Skeletal muscle tissue (tissue), 4 donors: ENCODE measurements around the gene ZHX3. TPM values are rescaled to one million over a fixed set of nuclear protein-coding genes. Genes with fewer than 3 reads are reported as not detected.

Source experiments
- H3K27ac ChIP-seq: one replicate; pipeline ENCODE4 v1.7.0; 2013; ENCODE audit warnings: mild to moderate bottlenecking, low read depth, low read length, inconsistent platforms
- H3K27me3 ChIP-seq, 3 donors: one replicate each; pipeline ENCODE4 v1.7.0; 2013; ENCODE audit warnings: low read length in 3 of 3; ENCODE audit not compliant: control insufficient read depth in 3 of 3, insufficient read depth in 3 of 3
- H3K36me3 ChIP-seq, 3 donors: one replicate each; pipeline ENCODE4 v1.7.0; 2013; ENCODE audit warnings: low read length in 3 of 3; ENCODE audit not compliant: control insufficient read depth in 3 of 3, insufficient read depth in 3 of 3
- H3K4me1 ChIP-seq, 3 donors: one replicate each; pipeline ENCODE4 v1.7.0; 2013; ENCODE audit warnings: low read length in 3 of 3, mild to moderate bottlenecking in 3 of 3; ENCODE audit not compliant: control insufficient read depth in 3 of 3, insufficient read depth in 3 of 3
- H3K4me3 ChIP-seq, 3 donors: one replicate each; pipeline ENCODE4 v1.7.0; 2013; ENCODE audit warnings: low read length in 3 of 3
- H3K9ac ChIP-seq, 3 donors: one replicate each; pipeline ENCODE4 v1.7.0; 2013; ENCODE audit warnings: low read length in 3 of 3, mild to moderate bottlenecking in 3 of 3, moderate library complexity in 2 of 3, low read depth in 1 of 3
- H3K9me3 ChIP-seq, 3 donors: one replicate each; pipeline ENCODE4 v1.7.0; 2013; ENCODE audit warnings: low read length in 3 of 3; ENCODE audit not compliant: control insufficient read depth in 3 of 3
- total RNA-seq: library from RNA; depleted of rRNA; stranded (reverse); fragments of >200 nt; gene quantifications from one replicate; pipeline ENCODE4 v1.2.3, GENCODE V29; 2014
- donor health status: Osteomylitis.

ZHX3 gene
- total RNA-seq, 1 donor from 2014 or later = 4.7 TPM

GRCh38 chr20:41344938-41345728 lies 27.6 kb upstream of the ZHX3 start:
- Histone ChIP-seq H3K36me3 (no peaks in the 10 kb centered on the region), H3K27me3 (no peaks in the 10 kb centered on the region), H3K9me3 (no peaks in the 10 kb centered on the region), H3K4me3 (no peak overlapping the region), H3K9ac (no peak overlapping the region), H3K27ac (no peak overlapping the region), H3K4me1 (peaks cover 15 to 23% (median 18%) of the 10 kb centered on the region in 3 donors)

GRCh38 chr20:41344477-41344876 lies 26.9 kb upstream of the ZHX3 start:
- Histone ChIP-seq H3K4me1 (peaks cover 19 to 29% (median 21%) of the 10 kb centered on the region in 3 donors), H3K27me3 (no peaks in the 10 kb centered on the region), H3K27ac (no peak overlapping the region), H3K9me3 (no peaks in the 10 kb centered on the region), H3K9ac (no peak overlapping the region), H3K4me3 (no peak overlapping the region), H3K36me3 (no peaks in the 10 kb centered on the region)

DNA sequence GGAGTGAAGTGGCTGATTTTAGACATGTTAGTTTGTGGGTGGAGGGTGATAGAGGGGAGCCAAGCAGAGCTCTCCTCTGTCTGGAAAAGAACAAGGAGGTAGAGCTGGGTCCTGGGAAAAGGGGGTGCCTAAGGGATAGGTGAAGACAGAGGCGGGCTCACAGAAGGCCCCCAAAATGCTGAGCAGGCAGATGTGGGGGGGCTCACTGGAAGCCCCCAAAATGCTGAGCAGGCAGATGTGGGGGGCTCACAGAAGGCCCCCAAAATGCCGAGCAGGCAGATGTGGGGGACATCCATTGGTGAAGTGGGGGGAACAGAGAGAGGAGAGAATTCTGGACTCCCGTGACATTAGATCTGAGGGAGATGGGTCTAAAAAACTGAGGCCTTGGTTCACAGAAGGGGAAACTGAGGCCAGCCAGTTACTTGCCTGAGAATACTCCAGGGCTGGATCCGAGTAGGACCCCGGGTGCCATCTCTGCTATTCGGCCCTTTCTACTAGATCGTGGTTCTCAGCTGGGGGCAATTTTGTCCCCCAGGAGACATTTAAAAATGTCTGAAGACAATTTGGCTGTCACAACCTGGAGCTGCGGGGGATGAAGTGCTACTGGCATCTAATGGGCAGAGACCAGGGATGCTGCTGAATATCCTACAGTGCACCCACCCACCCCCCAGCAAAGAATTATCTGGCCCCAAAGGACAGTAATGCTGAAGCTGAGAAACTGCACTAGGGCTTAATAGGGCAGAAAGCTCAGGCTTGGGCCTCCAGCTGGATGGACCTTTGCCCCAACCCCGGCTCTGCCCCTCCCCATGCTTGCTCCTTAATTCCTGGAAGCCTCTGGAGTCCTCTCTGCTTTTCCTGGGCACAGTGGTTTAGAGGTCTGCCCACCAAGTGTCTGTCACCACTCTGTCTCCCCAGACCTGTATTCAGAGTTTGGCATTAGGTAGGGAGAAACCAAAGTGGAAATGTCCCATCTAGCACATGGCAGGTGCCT lies 25.2 kb upstream of the ZHX3 start:
- Histone ChIP-seq H3K9ac (no peak overlapping the region), H3K36me3 (no peaks in the 10 kb centered on the region), H3K9me3 (no peaks in the 10 kb centered on the region), H3K27me3 (no peaks in the 10 kb centered on the region), H3K4me1 (peaks cover 10 to 19% (median 16%) of the 10 kb centered on the region in 3 donors), H3K27ac (no peak overlapping the region), H3K4me3 (no peak overlapping the region)

DNA sequence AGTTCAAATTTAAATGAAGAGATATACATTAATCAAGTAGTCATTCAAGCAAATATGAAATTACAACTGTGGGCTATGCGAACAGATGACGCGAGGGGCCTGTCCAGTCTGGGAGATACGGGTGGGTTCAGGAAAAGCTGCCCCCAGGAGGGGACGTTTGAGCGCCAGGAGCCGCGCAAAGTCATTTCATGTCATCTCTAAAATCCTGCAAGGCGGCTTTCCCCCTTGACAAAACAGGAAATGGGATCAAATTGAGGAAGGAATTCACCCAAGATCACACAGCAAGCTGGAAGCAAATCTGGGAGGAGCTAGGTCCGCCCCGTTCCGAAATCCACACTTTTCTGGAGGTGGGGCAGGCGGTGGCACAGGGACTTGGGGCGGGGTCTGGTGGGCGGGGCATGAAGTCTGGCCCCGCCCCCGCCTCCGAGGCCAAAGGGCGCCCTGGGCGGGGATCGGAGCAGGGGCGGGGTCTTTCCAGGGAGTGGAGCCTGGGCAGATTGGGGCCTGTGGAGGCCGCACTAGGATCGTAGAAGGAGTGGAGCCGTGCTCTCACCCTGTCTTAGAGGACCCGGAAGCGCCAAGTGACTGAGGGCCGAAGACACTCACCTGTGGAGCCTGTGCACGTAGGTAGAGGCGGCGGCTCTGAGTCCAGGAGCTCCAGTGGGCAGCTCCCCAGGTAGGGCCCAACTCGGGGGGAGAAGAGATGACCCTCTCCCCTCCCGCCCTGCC lies 23.0 kb upstream of the ZHX3 start, which contains the start of gene LPIN3:
TSS of gene LPIN3 (plus strand) at position 495 of the 729 bp plus-strand sequence. CDS start 4,983 bp downstream, outside the sequence.
- peak within 1 kb of the TSS; percentile 59 to 62 (median 60) for H3K4me3 ChIP-seq
- H3K27ac ChIP-seq = peak within 1 kb of the TSS; percentile 60
- H3K4me1 ChIP-seq = peaks cover 10 to 19% (median 16%) of the 10 kb centered on the region in 3 donors
- H3K36me3 ChIP-seq = no peaks in the 10 kb centered on the region
- no peaks in the 10 kb centered on the region for H3K27me3 ChIP-seq
- H3K9ac ChIP-seq = peak within 1 kb of the TSS; percentile 45 to 68 (median 62)
- H3K9me3 ChIP-seq = no peaks in the 10 kb centered on the region

GRCh38 chr20:41339957-41340326 lies 22.4 kb upstream of the ZHX3 start:
- no peaks in the 10 kb centered on the region for H3K36me3 ChIP-seq
- H3K27ac ChIP-seq = peak overlapping the region; percentile 60
- no peaks in the 10 kb centered on the region for H3K9me3 ChIP-seq
- H3K9ac ChIP-seq = peak overlapping the region; percentile 43 to 57 (median 45)
- H3K4me3 ChIP-seq = peak overlapping the region; percentile 59 to 62 (median 60)
- H3K4me1 ChIP-seq = peaks cover 10 to 23% (median 19%) of the 10 kb centered on the region in 3 donors
- no peaks in the 10 kb centered on the region for H3K27me3 ChIP-seq

DNA sequence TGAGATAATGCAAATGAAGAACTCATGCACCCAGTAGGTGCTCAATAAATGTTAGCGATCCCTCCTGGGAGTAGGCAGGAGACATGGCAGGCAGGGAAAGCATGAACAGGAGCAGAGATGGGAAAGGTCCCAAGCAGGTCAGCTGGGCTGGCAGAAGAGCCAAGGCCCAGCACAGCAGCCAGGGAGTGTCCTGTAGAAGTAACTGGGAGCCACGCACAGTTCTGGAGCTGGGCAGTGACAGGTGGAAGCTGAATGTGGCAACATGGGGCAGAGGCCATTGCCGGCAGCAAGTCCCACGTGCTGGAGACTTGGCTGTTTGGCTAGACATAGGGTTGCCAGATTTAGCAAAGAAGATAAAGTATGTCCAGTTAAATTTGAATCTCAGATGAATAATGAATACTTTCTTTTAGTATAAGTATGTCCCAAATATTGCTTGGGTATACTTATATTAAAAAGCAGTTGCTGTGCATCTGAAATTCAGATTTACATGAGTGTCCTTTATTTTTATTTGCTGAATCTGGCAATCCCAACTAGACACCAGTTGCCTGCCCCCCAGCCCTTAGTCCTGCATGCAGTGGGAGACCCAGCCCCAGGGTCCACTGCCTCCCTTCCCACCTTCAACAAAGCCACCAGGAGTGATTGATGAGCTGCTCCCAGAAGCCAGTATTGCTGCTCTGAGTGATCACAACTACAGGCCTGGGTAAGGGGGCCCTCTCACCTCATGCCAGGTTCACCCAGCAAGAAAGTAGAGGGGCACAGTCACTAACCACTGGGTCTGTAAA lies 19.4 kb upstream of the ZHX3 start:
- Histone ChIP-seq H3K4me1 (peaks cover 10 to 31% (median 25%) of the 10 kb centered on the region in 3 donors), H3K9me3 (no peaks in the 10 kb centered on the region), H3K4me3 (no peak overlapping the region), H3K27ac (no peak overlapping the region), H3K36me3 (no peaks in the 10 kb centered on the region), H3K27me3 (no peaks in the 10 kb centered on the region), H3K9ac (no peak overlapping the region)

- peak overlapping the region; percentile 44 for H3K27ac ChIP-seq
- H3K9ac ChIP-seq = no peak overlapping the region
- H3K27me3 ChIP-seq = no peaks in the 10 kb centered on the region
- no peak overlapping the region for H3K4me3 ChIP-seq
- H3K4me1 ChIP-seq = peaks cover 4 to 23% (median 18%) of the 10 kb centered on the region in 3 donors
- no peaks in the 10 kb centered on the region for H3K9me3 ChIP-seq
- H3K36me3 ChIP-seq = no peaks in the 10 kb centered on the region
Observed at GRCh38 chr20:41335591-41335990, 18.1 kb upstream of the ZHX3 start.

- Histone ChIP-seq H3K9ac (peak overlapping the region in 1 of 3 donors; percentile 33), H3K4me1 (peaks cover 4 to 22% (median 14%) of the 10 kb centered on the region in 3 donors), H3K27me3 (no peaks in the 10 kb centered on the region), H3K9me3 (no peaks in the 10 kb centered on the region), H3K27ac (peak overlapping the region; percentile 55), H3K4me3 (no peak overlapping the region), H3K36me3 (no peaks in the 10 kb centered on the region)
Observed at GRCh38 chr20:41334443-41335421, 17.2 kb upstream of the ZHX3 start.
